HepG2 (cell line): ENCODE data around the gene TFF1. TPM values are rescaled to one million over a fixed set of nuclear protein-coding genes. Genes with fewer than 3 reads are reported as not detected.

Experiments
- ARHGAP35 ChIP-seq: sonication (generic); formaldehyde crosslinking; IDR thresholded peaks from 2 replicates; pipeline ENCODE4 v1.9.0; 2022; ENCODE audit warnings: mild to moderate bottlenecking, inconsistent platforms, moderate library complexity, missing genetic modification reagents, borderline replicate concordance
- EHMT2 ChIP-seq: fragments of 200-600 bp; sonication (generic); IDR thresholded peaks from 2 replicates; pipeline ENCODE4 v1.7.0; 2017; ENCODE audit warnings: antibody characterized with exemption, low read depth, low read length, borderline replicate concordance
- HMG20B ChIP-seq: conservative IDR thresholded peaks from 2 replicates; pipeline ENCODE4 v1.6.1; 2016; ENCODE audit warnings: missing genetic modification reagents, missing compliant biosample characterization
- KDM1A ChIP-seq: IDR thresholded peaks from 2 replicates; pipeline ENCODE4 v1.6.1; 2016; ENCODE audit warnings: missing compliant biosample characterization
- NCOR1 ChIP-seq: fragments of 200-600 bp; sonication (generic); IDR thresholded peaks from 2 replicates; pipeline ENCODE4 v1.7.0; 2017; ENCODE audit warnings: antibody characterized with exemption, low read length, borderline replicate concordance
- NFATC3 ChIP-seq: sonication (generic); formaldehyde crosslinking; IDR thresholded peaks from 2 replicates; pipeline ENCODE4 v1.5.1; 2020; ENCODE audit warnings: mild to moderate bottlenecking, missing genetic modification reagents
- NFE2L2 ChIP-seq: fragments of 150-350 bp; IDR thresholded peaks from 2 replicates; pipeline ENCODE4 v1.6.1; 2014; ENCODE audit warnings: low read length
- NFKB2 ChIP-seq: sonication (generic); formaldehyde crosslinking; IDR thresholded peaks from 2 replicates; pipeline ENCODE4 v1.4.0; 2020; ENCODE audit warnings: missing genetic modification reagents, borderline replicate concordance
- RBFOX2 ChIP-seq: fragments of 200-400 bp; formaldehyde crosslinking; IDR thresholded peaks from 2 replicates; pipeline ENCODE4 v1.6.1; 2017; ENCODE audit warnings: low read depth, mild to moderate bottlenecking, low read length
- THAP11 ChIP-seq: IDR thresholded peaks from 2 replicates; pipeline ENCODE4 v1.6.1; 2016; ENCODE audit warnings: missing biosample characterization, missing genetic modification reagents
- YY1 ChIP-seq: IDR thresholded peaks from 2 replicates; pipeline ENCODE4 v1.6.1; 2011; ENCODE audit warnings: low read length, low read depth, moderate library complexity, mild to moderate bottlenecking; ENCODE audit not compliant: insufficient read depth, insufficient replicate concordance
- ZEB1 ChIP-seq: IDR thresholded peaks from 2 replicates; pipeline ENCODE4 v1.6.1; 2012; ENCODE audit warnings: mild to moderate bottlenecking, low read depth, inconsistent platforms; ENCODE audit not compliant: insufficient replicate concordance
- ZFP41 ChIP-seq: sonication (generic); formaldehyde crosslinking; IDR thresholded peaks from 2 replicates; pipeline ENCODE4 v1.4.0; 2020; ENCODE audit warnings: mild to moderate bottlenecking, missing genetic modification reagents, borderline replicate concordance
- ZNF12 ChIP-seq: sonication (generic); formaldehyde crosslinking; IDR thresholded peaks from 2 replicates; pipeline ENCODE4 v1.5.0; 2020; ENCODE audit warnings: missing genetic modification reagents
- ZNF350 ChIP-seq: sonication (generic); formaldehyde crosslinking; IDR thresholded peaks from 2 replicates; pipeline ENCODE4 v1.4.0; 2020; ENCODE audit warnings: mild to moderate bottlenecking, low read depth, missing genetic modification reagents, borderline replicate concordance
- ZNF432 ChIP-seq: sonication (generic); formaldehyde crosslinking; IDR thresholded peaks from 2 replicates; pipeline ENCODE4 v1.5.0; 2020; ENCODE audit warnings: missing genetic modification reagents, mild to moderate bottlenecking, borderline replicate concordance
- polyA plus RNA-seq, 8 experiments: library from polyadenylated mRNA; depleted of rRNA in 3 of 8; stranded (reverse) in 7 of 8; unstranded in 1 of 8; fragments of >200 nt; fragmentation: Illumina TruSeq in 4 of 8; extraction: Trizol in 4 of 8; gene quantifications; 2 replicates each; pipeline versions ENCODE4 v1.2.1 to v1.2.3, GENCODE V29; 2011 to 2016; ENCODE audit warnings: low read depth in 4 of 8, missing spikeins in 1 of 8, mixed read lengths in 1 of 8; ENCODE audit not compliant: insufficient read depth in 1 of 8
- total RNA-seq, 5 experiments: library from RNA; depleted of rRNA; stranded (reverse); fragments of >200 nt; fragmentation: Illumina TruSeq; extraction: Trizol; gene quantifications; 2 replicates each; pipeline ENCODE4 v1.2.3, GENCODE V29; 2016; ENCODE audit warnings: low read depth in 1 of 5
- TF ChIP-seq, protein P1 (sequence below): sonication (generic); formaldehyde crosslinking; IDR thresholded peaks from 2 replicates; pipeline ENCODE4 v1.4.0; 2020; ENCODE audit warnings: missing genetic modification reagents
- TF ChIP-seq, protein P2 (sequence below): IDR thresholded peaks from 2 replicates; pipeline ENCODE4 v1.6.1; 2016
- TF ChIP-seq, protein P3 (sequence below): sonication (generic); formaldehyde crosslinking; IDR thresholded peaks from 2 replicates; pipeline ENCODE4 v1.5.0; 2020; ENCODE audit warnings: mild to moderate bottlenecking, missing genetic modification reagents, moderate library complexity
- TF ChIP-seq, protein P4 (sequence below): sonication (generic); formaldehyde crosslinking; IDR thresholded peaks from 2 replicates; pipeline ENCODE4 v1.4.0; 2020; ENCODE audit warnings: missing genetic modification reagents, borderline replicate concordance
- TF ChIP-seq, protein P5 (sequence below): sonication (generic); formaldehyde crosslinking; IDR thresholded peaks from 2 replicates; pipeline ENCODE4 v1.4.0; 2020; ENCODE audit warnings: missing genetic modification reagents, borderline replicate concordance

Gene TFF1
- total and polyA plus RNA-seq, 2 of the 13 experiments (the other 11 are each of a cell fraction or from before 2014, with no cell fraction given) = 0.24 to 19.4 TPM

DNA sequence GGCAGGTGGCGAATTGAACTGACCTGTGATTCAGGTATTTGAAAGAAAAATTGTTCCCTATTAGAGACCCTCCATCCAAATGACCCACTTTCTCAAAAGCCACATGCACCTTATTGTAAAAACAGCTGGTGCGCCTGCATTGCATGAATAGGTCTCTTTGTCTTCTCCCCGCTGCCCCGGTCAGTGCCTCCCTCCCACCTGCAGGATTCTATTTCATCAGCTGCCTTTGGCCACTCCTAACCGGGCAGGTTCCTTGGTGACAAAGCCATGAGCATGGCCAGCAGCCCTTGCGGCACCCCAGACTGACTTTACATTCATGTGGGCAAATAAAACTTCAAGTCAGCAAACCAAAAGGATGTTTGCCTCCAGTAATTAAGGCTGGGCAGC lies 23.1 kb upstream of the TFF1 start (continued):
- TF ChIP-seq, protein P1, sequence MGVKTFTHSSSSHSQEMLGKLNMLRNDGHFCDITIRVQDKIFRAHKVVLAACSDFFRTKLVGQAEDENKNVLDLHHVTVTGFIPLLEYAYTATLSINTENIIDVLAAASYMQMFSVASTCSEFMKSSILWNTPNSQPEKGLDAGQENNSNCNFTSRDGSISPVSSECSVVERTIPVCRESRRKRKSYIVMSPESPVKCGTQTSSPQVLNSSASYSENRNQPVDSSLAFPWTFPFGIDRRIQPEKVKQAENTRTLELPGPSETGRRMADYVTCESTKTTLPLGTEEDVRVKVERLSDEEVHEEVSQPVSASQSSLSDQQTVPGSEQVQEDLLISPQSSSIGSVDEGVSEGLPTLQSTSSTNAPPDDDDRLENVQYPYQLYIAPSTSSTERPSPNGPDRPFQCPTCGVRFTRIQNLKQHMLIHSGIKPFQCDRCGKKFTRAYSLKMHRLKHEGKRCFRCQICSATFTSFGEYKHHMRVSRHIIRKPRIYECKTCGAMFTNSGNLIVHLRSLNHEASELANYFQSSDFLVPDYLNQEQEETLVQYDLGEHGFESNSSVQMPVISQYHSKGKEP (CRISPR knock-in tag) = no peak
- TF ChIP-seq YY1 (peak; percentile 10), NFATC3 (CRISPR knock-in tag) (no peak), HMG20B (CRISPR knock-in tag) (0 out of 2 replicates have a peak, but pooled peaks have one; percentile 24), KDM1A (no peak), THAP11 (CRISPR knock-in tag) (no peak; the same call in 1 of the 2 replicates), NFE2L2 (no peak), ARHGAP35 (CRISPR knock-in tag) (no peak), ZNF432 (no peak), ZNF12 (no peak), ZEB1 (peak; percentile 21), ZNF350 (no peak), NFKB2 (CRISPR knock-in tag) (no peak), NCOR1 (0 out of 2 replicates have a peak, but pooled peaks have one; percentile 41), EHMT2 (no peak), ZFP41 (CRISPR knock-in tag) (no peak), RBFOX2 (peak; percentile 45; the same call in 1 of the 2 replicates)
- TF ChIP-seq, protein P2, sequence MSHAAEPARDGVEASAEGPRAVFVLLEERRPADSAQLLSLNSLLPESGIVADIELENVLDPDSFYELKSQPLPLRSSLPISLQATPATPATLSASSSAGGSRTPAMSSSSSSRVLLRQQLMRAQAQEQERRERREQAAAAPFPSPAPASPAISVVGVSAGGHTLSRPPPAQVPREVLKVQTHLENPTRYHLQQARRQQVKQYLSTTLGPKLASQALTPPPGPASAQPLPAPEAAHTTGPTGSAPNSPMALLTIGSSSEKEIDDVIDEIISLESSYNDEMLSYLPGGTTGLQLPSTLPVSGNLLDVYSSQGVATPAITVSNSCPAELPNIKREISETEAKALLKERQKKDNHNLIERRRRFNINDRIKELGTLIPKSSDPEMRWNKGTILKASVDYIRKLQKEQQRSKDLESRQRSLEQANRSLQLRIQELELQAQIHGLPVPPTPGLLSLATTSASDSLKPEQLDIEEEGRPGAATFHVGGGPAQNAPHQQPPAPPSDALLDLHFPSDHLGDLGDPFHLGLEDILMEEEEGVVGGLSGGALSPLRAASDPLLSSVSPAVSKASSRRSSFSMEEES (CRISPR knock-in tag) = peak; percentile 35; the same call in 1 of the 2 replicates
- TF ChIP-seq, protein P3, sequence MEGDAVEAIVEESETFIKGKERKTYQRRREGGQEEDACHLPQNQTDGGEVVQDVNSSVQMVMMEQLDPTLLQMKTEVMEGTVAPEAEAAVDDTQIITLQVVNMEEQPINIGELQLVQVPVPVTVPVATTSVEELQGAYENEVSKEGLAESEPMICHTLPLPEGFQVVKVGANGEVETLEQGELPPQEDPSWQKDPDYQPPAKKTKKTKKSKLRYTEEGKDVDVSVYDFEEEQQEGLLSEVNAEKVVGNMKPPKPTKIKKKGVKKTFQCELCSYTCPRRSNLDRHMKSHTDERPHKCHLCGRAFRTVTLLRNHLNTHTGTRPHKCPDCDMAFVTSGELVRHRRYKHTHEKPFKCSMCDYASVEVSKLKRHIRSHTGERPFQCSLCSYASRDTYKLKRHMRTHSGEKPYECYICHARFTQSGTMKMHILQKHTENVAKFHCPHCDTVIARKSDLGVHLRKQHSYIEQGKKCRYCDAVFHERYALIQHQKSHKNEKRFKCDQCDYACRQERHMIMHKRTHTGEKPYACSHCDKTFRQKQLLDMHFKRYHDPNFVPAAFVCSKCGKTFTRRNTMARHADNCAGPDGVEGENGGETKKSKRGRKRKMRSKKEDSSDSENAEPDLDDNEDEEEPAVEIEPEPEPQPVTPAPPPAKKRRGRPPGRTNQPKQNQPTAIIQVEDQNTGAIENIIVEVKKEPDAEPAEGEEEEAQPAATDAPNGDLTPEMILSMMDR (CRISPR knock-in tag) = 0 out of 2 replicates have a peak, but pooled peaks have one; percentile 18
- TF ChIP-seq, protein P4, sequence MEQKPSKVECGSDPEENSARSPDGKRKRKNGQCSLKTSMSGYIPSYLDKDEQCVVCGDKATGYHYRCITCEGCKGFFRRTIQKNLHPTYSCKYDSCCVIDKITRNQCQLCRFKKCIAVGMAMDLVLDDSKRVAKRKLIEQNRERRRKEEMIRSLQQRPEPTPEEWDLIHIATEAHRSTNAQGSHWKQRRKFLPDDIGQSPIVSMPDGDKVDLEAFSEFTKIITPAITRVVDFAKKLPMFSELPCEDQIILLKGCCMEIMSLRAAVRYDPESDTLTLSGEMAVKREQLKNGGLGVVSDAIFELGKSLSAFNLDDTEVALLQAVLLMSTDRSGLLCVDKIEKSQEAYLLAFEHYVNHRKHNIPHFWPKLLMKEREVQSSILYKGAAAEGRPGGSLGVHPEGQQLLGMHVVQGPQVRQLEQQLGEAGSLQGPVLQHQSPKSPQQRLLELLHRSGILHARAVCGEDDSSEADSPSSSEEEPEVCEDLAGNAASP = peak; percentile 55; the same call in 1 of the 2 replicates
- TF ChIP-seq, protein P5, sequence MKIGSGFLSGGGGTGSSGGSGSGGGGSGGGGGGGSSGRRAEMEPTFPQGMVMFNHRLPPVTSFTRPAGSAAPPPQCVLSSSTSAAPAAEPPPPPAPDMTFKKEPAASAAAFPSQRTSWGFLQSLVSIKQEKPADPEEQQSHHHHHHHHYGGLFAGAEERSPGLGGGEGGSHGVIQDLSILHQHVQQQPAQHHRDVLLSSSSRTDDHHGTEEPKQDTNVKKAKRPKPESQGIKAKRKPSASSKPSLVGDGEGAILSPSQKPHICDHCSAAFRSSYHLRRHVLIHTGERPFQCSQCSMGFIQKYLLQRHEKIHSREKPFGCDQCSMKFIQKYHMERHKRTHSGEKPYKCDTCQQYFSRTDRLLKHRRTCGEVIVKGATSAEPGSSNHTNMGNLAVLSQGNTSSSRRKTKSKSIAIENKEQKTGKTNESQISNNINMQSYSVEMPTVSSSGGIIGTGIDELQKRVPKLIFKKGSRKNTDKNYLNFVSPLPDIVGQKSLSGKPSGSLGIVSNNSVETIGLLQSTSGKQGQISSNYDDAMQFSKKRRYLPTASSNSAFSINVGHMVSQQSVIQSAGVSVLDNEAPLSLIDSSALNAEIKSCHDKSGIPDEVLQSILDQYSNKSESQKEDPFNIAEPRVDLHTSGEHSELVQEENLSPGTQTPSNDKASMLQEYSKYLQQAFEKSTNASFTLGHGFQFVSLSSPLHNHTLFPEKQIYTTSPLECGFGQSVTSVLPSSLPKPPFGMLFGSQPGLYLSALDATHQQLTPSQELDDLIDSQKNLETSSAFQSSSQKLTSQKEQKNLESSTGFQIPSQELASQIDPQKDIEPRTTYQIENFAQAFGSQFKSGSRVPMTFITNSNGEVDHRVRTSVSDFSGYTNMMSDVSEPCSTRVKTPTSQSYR = peak; percentile 25; the same call in 1 of the 2 replicates
